Stomach (tissue), 9 donors: ENCODE data around the gene TNNI3K. TPM values are rescaled to one million over a fixed set of nuclear protein-coding genes. Genes with fewer than 3 reads are reported as not detected.

Source experiments
- DNase-seq, 2 donors: peaks; one replicate each; pipeline versions ENCODE4 v3.0.0 to v3.0.0-alpha.2; 2013 to 2019
- H3K27ac ChIP-seq, 5 donors: fragments of 200-600 bp in 4 of 5; sonication (generic) in 4 of 5; one replicate each; pipeline ENCODE4 v1.5.1; 2013 to 2019; ENCODE audit warnings: mild to moderate bottlenecking in 1 of 5, moderate library complexity in 1 of 5
- H3K27me3 ChIP-seq, 3 donors: fragments of 200-600 bp; sonication (generic); one replicate each; pipeline ENCODE4 v1.5.1; 2017 to 2019; ENCODE audit warnings: mixed run types in 1 of 3
- H3K36me3 ChIP-seq, 4 donors: fragments of 200-600 bp; sonication (generic); 1 replicate in 3 of 4; 2 replicates in 1 of 4; pipeline ENCODE4 v1.5.1; 2016 to 2019
- H3K4me1 ChIP-seq, 4 donors: fragments of 200-600 bp; sonication (generic); one replicate each; pipeline ENCODE4 v1.5.1; 2016 to 2019
- H3K4me3 ChIP-seq, 4 donors: fragments of 200-600 bp; sonication (generic) in 3 of 4; one replicate each; pipeline ENCODE4 v1.5.1; 2016 to 2019; ENCODE audit warnings: mild to moderate bottlenecking in 1 of 4
- H3K9me3 ChIP-seq, 4 donors: fragments of 200-600 bp; sonication (generic); one replicate each; pipeline ENCODE4 v1.5.1; 2016 to 2019
- EP300 ChIP-seq: sonication (generic); formaldehyde crosslinking; IDR thresholded peaks from one replicate; pipeline ENCODE4 v1.6.1; 2017; ENCODE audit warnings: antibody characterized with exemption
- POLR2A ChIP-seq, 4 donors: fragments of 450-650 bp; IDR thresholded peaks; one replicate each; pipeline ENCODE4 v1.6.1; 2016; ENCODE audit warnings: antibody characterized with exemption in 4 of 4, control low read depth in 2 of 4, mild to moderate bottlenecking in 1 of 4, moderate library complexity in 1 of 4
- POLR2AphosphoS5 ChIP-seq, 3 donors: sonication (generic); formaldehyde crosslinking; IDR thresholded peaks; one replicate each; pipeline ENCODE4 v1.6.1; 2016; ENCODE audit warnings: antibody characterized with exemption in 3 of 3
- WGBS, 5 donors: extraction: QIAGEN DNeasy Blood & Tissue Kit in 3 of 5; methylation state at CpG; one replicate each; pipeline versions ENCODE4 v1.1.5 to v1.1.7; 2013 to 2018; 5-methylcytosine and 5-hydroxymethylcytosine counted together
- intact Hi-C: fragments of 100-400 bp; cut with DNase I; formaldehyde crosslinking; loops from one replicate; pipeline ENCODE4 v1.15.1; 2023; ENCODE audit warnings: low total_unique reads
- polyA plus RNA-seq, 3 donors: library from polyadenylated mRNA; stranded (reverse); fragments of 200-250 nt; gene quantifications; one replicate each; pipeline ENCODE4 v1.2.3, GENCODE V29; 2013
- total RNA-seq, 5 donors: library from RNA; depleted of rRNA; stranded (reverse); fragments of >200 nt; gene quantifications; one replicate each; pipeline versions ENCODE4 v1.1.0 to v1.2.3, GENCODE V29; 2014 to 2016
- TF ChIP-seq, protein P1 (sequence below), 7 experiments: fragments of 450-650 bp in 4 of 7; fragments of 200-600 bp in 3 of 7; sonication (generic) in 3 of 7; IDR thresholded peaks; one replicate each; pipeline ENCODE4 v1.5.1; 2016 to 2019; ENCODE audit warnings: antibody characterized with exemption in 7 of 7, control low read depth in 2 of 7, mild to moderate bottlenecking in 1 of 7
- donor health status: healthy with polysubstance abuse.
- donor health status: Bipolar disorder and iron deficiency.
- donor health status: healthy.

The TNNI3K gene
- total and polyA plus RNA-seq, 8 donors: 0.25 to 7.0 (median 1.7) TPM; not detected in 4

DNA sequence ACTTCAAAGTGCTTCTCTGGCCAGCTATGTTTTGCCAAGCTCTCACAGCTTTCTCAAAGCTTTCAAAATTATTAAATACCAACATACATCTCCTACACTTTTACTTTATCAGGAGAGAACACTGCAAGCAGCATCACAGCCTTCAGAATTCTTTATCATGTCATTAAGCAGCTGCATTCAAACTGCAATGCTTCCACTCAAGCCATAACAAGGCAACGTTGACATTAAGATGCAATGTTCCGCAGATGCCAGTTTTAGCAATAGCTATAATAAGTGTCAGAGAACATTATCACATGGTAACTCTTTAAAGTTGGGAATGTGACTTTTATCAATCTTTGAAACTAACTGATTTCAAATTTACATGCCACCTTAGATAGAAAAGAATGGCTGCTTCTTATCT is 185.3 kb downstream of the TNNI3K start:
- H3K4me1 ChIP-seq: no peaks in the 10 kb centered on the region
- no peak for TF ChIP-seq POLR2A (IDR thresholded peaks at IDR 0.05)
- no peak for TF ChIP-seq POLR2AphosphoS5 (IDR thresholded peaks at IDR 0.05)
- no peak for TF ChIP-seq EP300
- TF ChIP-seq, protein P1, sequence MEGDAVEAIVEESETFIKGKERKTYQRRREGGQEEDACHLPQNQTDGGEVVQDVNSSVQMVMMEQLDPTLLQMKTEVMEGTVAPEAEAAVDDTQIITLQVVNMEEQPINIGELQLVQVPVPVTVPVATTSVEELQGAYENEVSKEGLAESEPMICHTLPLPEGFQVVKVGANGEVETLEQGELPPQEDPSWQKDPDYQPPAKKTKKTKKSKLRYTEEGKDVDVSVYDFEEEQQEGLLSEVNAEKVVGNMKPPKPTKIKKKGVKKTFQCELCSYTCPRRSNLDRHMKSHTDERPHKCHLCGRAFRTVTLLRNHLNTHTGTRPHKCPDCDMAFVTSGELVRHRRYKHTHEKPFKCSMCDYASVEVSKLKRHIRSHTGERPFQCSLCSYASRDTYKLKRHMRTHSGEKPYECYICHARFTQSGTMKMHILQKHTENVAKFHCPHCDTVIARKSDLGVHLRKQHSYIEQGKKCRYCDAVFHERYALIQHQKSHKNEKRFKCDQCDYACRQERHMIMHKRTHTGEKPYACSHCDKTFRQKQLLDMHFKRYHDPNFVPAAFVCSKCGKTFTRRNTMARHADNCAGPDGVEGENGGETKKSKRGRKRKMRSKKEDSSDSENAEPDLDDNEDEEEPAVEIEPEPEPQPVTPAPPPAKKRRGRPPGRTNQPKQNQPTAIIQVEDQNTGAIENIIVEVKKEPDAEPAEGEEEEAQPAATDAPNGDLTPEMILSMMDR (IDR thresholded peaks at IDR 0.05): no peak
- DNase-seq: no peak
- intact Hi-C loops: no loop called here
- WGBS, 5 donors: 66 to 84% (median 74%) methylated on average over 2 of the region's 2 CpGs
- H3K27ac ChIP-seq: no peak overlapping the region
- H3K27me3 ChIP-seq: no peaks in the 10 kb centered on the region
- H3K9me3 ChIP-seq: no peaks in the 10 kb centered on the region
- no peak overlapping the region for H3K4me3 ChIP-seq
- H3K36me3 ChIP-seq: no peaks in the 10 kb centered on the region

DNA sequence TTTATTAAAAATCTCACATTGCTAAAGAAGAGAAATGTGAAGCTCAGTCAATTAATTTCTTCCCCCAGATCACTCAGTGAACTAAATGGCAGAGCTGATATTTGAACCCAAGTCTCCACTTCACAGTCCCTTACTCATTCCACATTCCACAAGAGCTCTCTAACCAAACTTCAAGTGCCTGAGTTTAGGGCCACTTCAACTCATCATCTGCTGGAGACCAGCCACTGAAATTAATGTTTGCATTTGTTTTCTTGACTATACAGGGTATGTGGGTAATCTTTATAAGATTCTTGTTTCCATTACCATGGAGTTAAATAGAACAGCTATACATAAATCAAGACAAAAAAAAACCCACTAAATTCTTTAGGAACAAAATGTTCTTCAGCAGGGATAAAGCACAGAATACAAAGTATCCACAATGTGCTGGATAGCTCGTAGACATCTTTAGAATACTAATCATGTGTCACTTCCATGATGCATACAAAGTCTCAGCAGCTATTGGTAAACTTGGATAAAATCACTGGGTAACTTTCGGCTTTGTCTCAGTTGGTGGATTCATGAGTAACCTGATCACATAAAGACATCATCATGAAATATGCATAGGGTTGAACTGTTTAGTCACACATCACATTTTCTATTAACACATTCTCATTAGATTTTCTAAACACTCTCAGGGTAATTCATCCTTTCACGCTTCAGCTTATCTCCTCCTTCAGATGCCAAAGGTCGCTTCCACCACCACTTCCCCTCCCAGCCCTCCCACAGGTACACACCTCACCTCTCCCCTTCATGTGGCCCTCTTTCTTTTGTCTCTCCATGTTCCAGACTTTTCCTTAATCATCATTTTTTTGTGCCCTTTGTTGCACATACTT is 187.5 kb downstream of the TNNI3K start:
- intact Hi-C loops: no loop called here
- Histone ChIP-seq H3K9me3 (no peaks in the 10 kb centered on the region), H3K4me3 (no peak overlapping the region), H3K27ac (peak overlapping the region in 1 of 5 donors; percentile 14), H3K4me1 (no peaks in the 10 kb centered on the region), H3K36me3 (no peaks in the 10 kb centered on the region), H3K27me3 (no peaks in the 10 kb centered on the region)
- 51 to 67% (median 55%) methylated on average over 4 of the region's 4 CpGs for WGBS, 5 donors
- TF ChIP-seq, protein P1 (IDR thresholded peaks at IDR 0.05): no peak
- TF ChIP-seq POLR2AphosphoS5 (IDR thresholded peaks at IDR 0.05) (no peak), EP300 (no peak), POLR2A (IDR thresholded peaks at IDR 0.05) (no peak)
- no peak for DNase-seq

DNA sequence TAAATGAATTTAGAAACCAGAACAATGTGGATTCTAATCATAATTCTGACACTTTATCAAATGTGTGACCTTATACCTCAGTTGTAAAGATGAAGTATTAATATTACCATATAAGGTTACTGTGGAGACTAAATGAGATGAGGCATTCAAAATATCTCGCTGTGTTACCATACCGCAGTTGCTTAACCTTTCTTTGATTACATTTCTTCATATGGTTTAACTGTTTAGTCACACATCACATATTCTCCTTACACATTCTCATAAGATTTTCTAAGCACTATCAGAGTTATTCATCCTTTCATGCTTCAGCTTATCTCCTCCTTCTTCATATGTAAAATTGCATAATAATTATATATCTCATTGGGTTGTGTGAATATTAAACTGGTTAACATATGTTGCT is 188.3 kb downstream of the TNNI3K start:
- no peaks in the 10 kb centered on the region for H3K27me3 ChIP-seq
- H3K4me1 ChIP-seq: no peaks in the 10 kb centered on the region
- no peak for DNase-seq
- no peaks in the 10 kb centered on the region for H3K36me3 ChIP-seq
- peak overlapping the region in 1 of 5 donors; percentile 14 for H3K27ac ChIP-seq
- TF ChIP-seq POLR2AphosphoS5 (IDR thresholded peaks at IDR 0.05) (no peak), EP300 (no peak), POLR2A (IDR thresholded peaks at IDR 0.05) (no peak)
- TF ChIP-seq, protein P1 (IDR thresholded peaks at IDR 0.05): no peak
- H3K9me3 ChIP-seq: no peaks in the 10 kb centered on the region
- no peak overlapping the region for H3K4me3 ChIP-seq
- 85 to 96% (median 96%) methylated on average over 2 of the region's 2 CpGs for WGBS, 5 donors
- intact Hi-C loops: no loop called here

DNA sequence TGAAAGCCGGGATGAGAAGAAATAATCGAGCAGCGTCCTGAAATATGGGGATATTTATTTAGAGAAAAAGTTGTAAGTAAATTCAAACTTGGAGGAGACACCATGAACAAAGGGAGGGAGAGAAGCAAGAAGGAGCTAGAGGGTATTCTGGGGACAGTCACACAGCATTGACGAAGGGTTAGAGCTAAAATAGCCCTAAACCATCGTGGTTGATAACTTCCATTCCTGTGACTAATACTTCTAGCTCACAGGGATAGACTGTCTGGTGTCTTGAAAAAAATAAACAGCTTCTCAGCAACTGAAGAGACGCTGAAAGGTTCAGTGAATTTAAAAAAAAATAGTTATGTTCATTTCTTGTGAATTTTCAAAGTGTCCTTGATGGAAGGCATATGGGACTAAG is 190.5 kb downstream of the TNNI3K start:
- 62 to 78% (median 73%) methylated on average over 6 of the region's 6 CpGs for WGBS, 5 donors
- no peak for DNase-seq
- Histone ChIP-seq H3K27ac (peak overlapping the region in 1 of 5 donors; percentile 24), H3K27me3 (no peaks in the 10 kb centered on the region), H3K4me1 (peaks cover 0 to under 1% (median 0%) of the 10 kb centered on the region in 4 donors), H3K9me3 (no peaks in the 10 kb centered on the region), H3K4me3 (no peak overlapping the region), H3K36me3 (no peaks in the 10 kb centered on the region)
- TF ChIP-seq, protein P1 (IDR thresholded peaks at IDR 0.05): no peak
- TF ChIP-seq EP300 (no peak), POLR2A (IDR thresholded peaks at IDR 0.05) (no peak), POLR2AphosphoS5 (IDR thresholded peaks at IDR 0.05) (no peak)
- intact Hi-C loops: no loop called here
